HG03439 (cell line): ENCODE measurements around the gene PCBP1.
A peak's percentile ranks its signal among the peaks of the same experiment; 100 is the strongest.
"Not testable (repeated sequence)": the region's sequence is repeated elsewhere in the genome, so short reads cannot be mapped to it uniquely, and the experiment has no call there.

ENCODE experiments used
- ATAC-seq: cut with Tn5 transposase; IDR thresholded peaks from one replicate; pipeline ENCODE4 v1.9.1; 2021; ENCODE audit warnings: mild to moderate bottlenecking, moderate library complexity; ENCODE audit not compliant: unreplicated experiment

Gene PCBP1

GRCh38 chr2:70095720-70096670 is 8.7 kb downstream of the PCBP1 start:
- no peak for ATAC-seq

DNA sequence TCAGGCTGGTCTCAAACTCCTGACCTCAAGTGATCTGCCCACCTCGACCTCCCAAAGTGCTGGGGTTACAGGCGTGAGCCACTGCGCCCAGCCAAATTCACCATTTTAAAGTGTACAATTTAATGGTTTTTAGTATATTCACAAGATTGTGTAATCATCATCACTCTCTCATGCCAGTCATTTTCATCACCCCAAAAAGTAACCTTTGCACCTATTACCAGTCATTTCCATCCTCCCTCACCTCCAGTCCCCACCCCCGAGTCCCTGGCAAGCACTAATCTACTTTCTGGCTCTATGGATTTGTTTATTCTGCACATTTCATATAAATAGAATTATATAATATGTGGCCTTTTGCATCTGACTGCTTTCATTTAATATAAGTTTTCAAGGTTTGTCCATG is 10.8 kb downstream of the PCBP1 start:
- ATAC-seq: no peak

DNA sequence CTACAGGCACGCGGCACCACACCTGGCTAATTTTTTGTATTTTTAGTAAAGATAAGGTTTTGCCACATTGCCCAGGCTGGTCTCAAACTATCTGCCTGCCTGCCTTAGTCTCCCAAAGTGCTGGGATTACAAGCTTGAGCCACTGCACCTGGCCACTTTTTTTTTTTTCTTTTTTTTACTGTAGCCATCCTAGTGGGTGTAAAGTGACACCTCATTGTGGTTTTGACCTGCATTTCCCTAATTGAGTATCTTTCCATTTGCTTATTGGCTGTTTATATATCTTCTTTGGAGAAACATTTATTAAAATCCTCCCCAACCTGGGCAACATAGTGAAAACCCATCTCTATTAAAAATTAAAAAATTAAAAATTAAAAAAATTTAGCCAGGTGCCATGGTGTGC is 12.0 kb downstream of the PCBP1 start:
- no peak for ATAC-seq

GRCh38 chr2:70101174-70101573 is 13.9 kb downstream of the PCBP1 start:
- ATAC-seq: no peak

DNA sequence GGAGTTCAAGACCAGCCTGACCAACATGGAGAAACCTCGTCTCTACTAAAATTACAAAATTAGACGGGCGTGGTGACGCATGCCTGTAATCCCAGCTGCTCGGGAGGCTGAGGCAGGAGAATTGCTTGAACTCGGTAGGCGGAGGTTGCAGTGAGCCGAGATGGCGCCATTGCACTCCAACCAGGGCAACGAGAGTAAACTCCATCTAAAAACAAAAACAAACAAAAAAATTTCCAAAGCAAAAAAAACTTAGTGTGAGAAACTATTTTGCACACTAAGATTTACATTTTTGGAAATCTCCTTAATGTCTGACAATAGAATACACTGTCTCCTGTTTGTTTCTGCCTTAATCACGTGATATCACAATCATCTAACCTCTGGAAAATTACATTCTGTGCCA is 14.4 kb downstream of the PCBP1 start:
- ATAC-seq: not testable (repeated sequence)

GRCh38 chr2:70102323-70102905 is 15.1 kb downstream of the PCBP1 start:
- not testable (repeated sequence) for ATAC-seq

GRCh38 chr2:70103531-70104061 is 16.3 kb downstream of the PCBP1 start:
- no peak for ATAC-seq

GRCh38 chr2:70104231-70105111 is 17.2 kb downstream of the PCBP1 start:
- no peak for ATAC-seq

GRCh38 chr2:70106138-70106537 is 18.9 kb downstream of the PCBP1 start:
- not testable (repeated sequence) for ATAC-seq

GRCh38 chr2:70110397-70110796 is 23.1 kb downstream of the PCBP1 start:
- ATAC-seq: not testable (repeated sequence)

- no peak for ATAC-seq
Measured at GRCh38 chr2:70111752-70112591, 24.7 kb downstream of the PCBP1 start.

GRCh38 chr2:70113359-70114070 is 26.2 kb downstream of the PCBP1 start:
- no peak for ATAC-seq

DNA sequence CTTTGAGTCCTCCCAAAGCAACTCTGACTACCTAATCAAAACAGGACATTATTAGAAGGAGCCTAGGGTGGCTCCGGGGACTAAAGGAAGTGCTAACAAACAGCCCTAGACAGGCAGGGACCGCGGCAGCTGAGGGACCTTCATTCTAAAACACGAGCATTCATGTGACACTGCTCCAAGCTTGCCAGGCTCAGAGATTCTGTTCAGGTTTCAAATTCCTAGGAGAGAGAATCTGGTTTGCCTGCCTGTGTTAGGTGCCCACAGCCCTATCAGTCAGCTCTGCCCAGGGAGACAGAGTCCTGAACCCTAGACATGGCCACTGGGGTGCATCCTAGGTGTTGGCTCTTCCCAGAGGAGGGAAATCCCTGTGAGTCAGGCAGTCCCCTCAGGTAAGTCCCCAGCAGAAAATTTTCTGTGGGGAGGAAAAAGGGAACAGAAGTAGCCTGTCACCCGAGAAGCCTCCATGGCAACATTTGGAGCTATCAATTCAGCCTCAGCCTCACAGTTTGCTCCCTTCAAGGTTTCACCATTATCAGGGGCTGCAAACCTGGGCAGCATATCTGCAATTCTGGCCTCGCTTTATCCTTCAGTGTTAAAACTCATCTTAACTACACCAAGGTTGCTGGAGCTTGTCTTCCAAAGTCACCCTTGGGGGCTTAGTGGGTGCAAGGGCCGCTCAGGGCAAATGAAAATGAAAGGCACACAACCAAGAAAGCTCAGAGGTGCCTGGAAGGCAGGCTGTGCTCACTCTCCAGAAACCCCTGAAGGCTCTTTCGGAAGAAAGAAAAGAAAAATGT is 28.6 kb downstream of the PCBP1 start:
- peak; percentile 41 for ATAC-seq

- no peak for ATAC-seq
Measured at GRCh38 chr2:70116936-70117552, 29.8 kb downstream of the PCBP1 start.

- ATAC-seq: no peak
Measured at GRCh38 chr2:70118798-70119454, 31.6 kb downstream of the PCBP1 start.

- ATAC-seq: no peak
Measured at GRCh38 chr2:70121627-70122372, 34.5 kb downstream of the PCBP1 start.

GRCh38 chr2:70122470-70122869 is 35.2 kb downstream of the PCBP1 start:
- ATAC-seq: no peak
